HEK293 (cell line): ENCODE results near the gene CAMK2D.

Source experiments
- KLF16 ChIP-seq: fragments of 450-650 bp; formaldehyde crosslinking; IDR thresholded peaks from 2 replicates; pipeline ENCODE4 v1.5.1; 2017; ENCODE audit warnings: missing biosample characterization, missing genetic modification characterization
- SALL2 ChIP-seq: fragments of 450-650 bp; formaldehyde crosslinking; IDR thresholded peaks from 2 replicates; pipeline ENCODE4 v1.5.0; 2017; ENCODE audit warnings: missing biosample characterization, mild to moderate bottlenecking, missing genetic modification characterization, borderline replicate concordance
- ZBTB7A ChIP-seq: fragments of 450-650 bp; formaldehyde crosslinking; IDR thresholded peaks from 2 replicates; pipeline ENCODE4 v1.5.1; 2016; ENCODE audit warnings: low read depth, missing biosample characterization, missing genetic modification characterization
- ZNF112 ChIP-seq: fragments of 450-650 bp; formaldehyde crosslinking; IDR thresholded peaks from 2 replicates; pipeline ENCODE4 v1.5.0; 2017; ENCODE audit warnings: missing biosample characterization, missing genetic modification characterization
- ZNF133 ChIP-seq: fragments of 450-650 bp; formaldehyde crosslinking; IDR thresholded peaks from 2 replicates; pipeline ENCODE4 v1.5.1; 2016; ENCODE audit warnings: missing biosample characterization, missing genetic modification characterization
- ZNF302 ChIP-seq: fragments of 450-650 bp; formaldehyde crosslinking; IDR thresholded peaks from 2 replicates; pipeline ENCODE4 v1.5.1; 2016; ENCODE audit warnings: missing biosample characterization, missing genetic modification characterization, low read depth
- ZNF426 ChIP-seq: fragments of 450-650 bp; formaldehyde crosslinking; IDR thresholded peaks from 2 replicates; pipeline ENCODE4 v1.5.1; 2017; ENCODE audit warnings: missing biosample characterization, missing genetic modification characterization, mild to moderate bottlenecking, inconsistent platforms, moderate library complexity
- ZNF473 ChIP-seq: fragments of 450-650 bp; formaldehyde crosslinking; IDR thresholded peaks from 2 replicates; pipeline ENCODE4 v1.5.1; 2017; ENCODE audit warnings: missing biosample characterization, missing genetic modification characterization
- TF ChIP-seq, protein P1 (sequence below): fragments of 450-650 bp; formaldehyde crosslinking; IDR thresholded peaks from 2 replicates; pipeline ENCODE4 v1.5.1; 2016; ENCODE audit warnings: missing biosample characterization, missing genetic modification characterization
- TF ChIP-seq, protein P2 (sequence below): fragments of 450-650 bp; formaldehyde crosslinking; optimal IDR thresholded peaks from 2 replicates; pipeline ENCODE3; 2016; ENCODE audit warnings: missing biosample characterization, mild to moderate bottlenecking, missing genetic modification characterization

DNA sequence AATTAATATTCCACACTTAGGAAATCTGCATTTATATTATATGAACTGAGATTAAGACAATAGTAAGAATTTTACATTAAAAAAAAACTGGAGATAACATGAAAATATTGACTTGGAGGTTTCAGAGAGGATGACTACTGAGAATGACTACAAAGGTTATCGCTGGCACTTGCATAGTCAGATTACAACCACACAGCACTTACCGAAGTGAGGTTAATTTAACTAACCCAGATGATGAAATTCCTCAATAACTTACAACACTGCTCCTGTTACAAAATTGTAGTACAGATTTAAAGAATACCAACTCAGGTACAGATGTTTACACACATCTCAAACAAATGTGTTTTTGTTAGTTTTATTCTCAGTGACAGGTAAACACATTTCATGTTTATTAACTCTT, 283.5 kb downstream of the CAMK2D start:
- TF ChIP-seq, protein P1, sequence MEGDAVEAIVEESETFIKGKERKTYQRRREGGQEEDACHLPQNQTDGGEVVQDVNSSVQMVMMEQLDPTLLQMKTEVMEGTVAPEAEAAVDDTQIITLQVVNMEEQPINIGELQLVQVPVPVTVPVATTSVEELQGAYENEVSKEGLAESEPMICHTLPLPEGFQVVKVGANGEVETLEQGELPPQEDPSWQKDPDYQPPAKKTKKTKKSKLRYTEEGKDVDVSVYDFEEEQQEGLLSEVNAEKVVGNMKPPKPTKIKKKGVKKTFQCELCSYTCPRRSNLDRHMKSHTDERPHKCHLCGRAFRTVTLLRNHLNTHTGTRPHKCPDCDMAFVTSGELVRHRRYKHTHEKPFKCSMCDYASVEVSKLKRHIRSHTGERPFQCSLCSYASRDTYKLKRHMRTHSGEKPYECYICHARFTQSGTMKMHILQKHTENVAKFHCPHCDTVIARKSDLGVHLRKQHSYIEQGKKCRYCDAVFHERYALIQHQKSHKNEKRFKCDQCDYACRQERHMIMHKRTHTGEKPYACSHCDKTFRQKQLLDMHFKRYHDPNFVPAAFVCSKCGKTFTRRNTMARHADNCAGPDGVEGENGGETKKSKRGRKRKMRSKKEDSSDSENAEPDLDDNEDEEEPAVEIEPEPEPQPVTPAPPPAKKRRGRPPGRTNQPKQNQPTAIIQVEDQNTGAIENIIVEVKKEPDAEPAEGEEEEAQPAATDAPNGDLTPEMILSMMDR: no peak
- no peak for TF ChIP-seq ZNF473 (tag by site-specific recombination)
- no peak for TF ChIP-seq ZNF112
- TF ChIP-seq ZNF133 (tag by site-specific recombination): no peak
- TF ChIP-seq, protein P2, sequence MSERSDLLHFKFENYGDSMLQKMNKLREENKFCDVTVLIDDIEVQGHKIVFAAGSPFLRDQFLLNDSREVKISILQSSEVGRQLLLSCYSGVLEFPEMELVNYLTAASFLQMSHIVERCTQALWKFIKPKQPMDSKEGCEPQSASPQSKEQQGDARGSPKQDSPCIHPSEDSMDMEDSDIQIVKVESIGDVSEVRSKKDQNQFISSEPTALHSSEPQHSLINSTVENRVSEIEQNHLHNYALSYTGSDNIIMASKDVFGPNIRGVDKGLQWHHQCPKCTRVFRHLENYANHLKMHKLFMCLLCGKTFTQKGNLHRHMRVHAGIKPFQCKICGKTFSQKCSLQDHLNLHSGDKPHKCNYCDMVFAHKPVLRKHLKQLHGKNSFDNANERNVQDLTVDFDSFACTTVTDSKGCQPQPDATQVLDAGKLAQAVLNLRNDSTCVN (tag by site-specific recombination): no peak
- no peak for TF ChIP-seq ZBTB7A (tag by site-specific recombination)
- TF ChIP-seq ZNF426 (tag by site-specific recombination): no peak
- TF ChIP-seq SALL2: no peak
- no peak for TF ChIP-seq ZNF302 (tag by site-specific recombination)
- no peak for TF ChIP-seq KLF16 (tag by site-specific recombination)
